Panc1 (cell line): Measurements from ENCODE around the gene TENT5C.

ENCODE experiments used
- POLR2AphosphoS5 ChIP-seq: IDR thresholded peaks from 2 replicates; pipeline ENCODE4 v1.6.1; 2012; ENCODE audit warnings: mild to moderate bottlenecking, low read depth, low read length, moderate library complexity
- TF ChIP-seq, protein P1 (sequence below): fragments of 450-650 bp; IDR thresholded peaks from 2 replicates; pipeline ENCODE4 v1.5.1; 2017; ENCODE audit warnings: mild to moderate bottlenecking
- TF ChIP-seq, protein P2 (sequence below), 2 experiments: IDR thresholded peaks; 2 replicates each; pipeline ENCODE4 v1.6.1; 2011 to 2012; ENCODE audit warnings: low read depth in 2 of 2, control low read depth in 1 of 2, low read length in 1 of 2, mild to moderate bottlenecking in 1 of 2, moderate library complexity in 1 of 2; ENCODE audit not compliant: insufficient read depth in 1 of 2

DNA sequence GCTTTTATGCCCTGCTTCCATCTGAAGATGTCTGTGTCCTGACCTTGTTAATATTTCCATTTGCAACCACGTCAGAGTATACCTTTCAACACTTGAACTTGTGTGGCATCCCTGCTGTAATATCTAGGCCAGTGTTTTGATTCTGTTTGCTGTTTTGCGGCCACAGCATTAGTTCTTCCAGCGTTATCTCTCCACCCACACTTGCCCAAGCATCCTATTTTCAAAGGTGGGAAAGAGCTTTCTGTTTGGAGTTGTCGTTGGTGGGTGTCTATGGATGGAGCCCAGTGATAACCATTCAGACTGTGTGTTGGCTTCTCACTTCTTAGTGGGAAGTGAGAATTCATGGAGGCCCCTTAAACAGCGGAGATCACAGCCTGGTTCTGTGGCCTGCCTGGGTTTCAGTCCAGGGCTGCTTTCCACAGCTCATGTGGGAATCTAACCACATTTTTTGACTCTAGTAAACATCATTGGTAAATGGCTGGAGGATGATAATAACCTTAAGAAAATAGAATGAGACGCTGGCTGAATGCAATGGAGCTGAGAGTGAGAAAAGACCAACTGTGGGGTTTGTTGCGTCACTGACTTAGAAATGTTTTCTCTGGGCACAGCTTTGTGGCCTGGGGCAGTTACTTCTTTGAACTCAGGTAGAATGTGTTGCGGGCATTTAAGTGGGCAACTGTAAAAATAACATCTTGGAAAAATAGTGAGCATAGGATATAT lies 7.6 kb downstream of the TENT5C start:
- no peak for TF ChIP-seq POLR2AphosphoS5
- TF ChIP-seq, protein P1, sequence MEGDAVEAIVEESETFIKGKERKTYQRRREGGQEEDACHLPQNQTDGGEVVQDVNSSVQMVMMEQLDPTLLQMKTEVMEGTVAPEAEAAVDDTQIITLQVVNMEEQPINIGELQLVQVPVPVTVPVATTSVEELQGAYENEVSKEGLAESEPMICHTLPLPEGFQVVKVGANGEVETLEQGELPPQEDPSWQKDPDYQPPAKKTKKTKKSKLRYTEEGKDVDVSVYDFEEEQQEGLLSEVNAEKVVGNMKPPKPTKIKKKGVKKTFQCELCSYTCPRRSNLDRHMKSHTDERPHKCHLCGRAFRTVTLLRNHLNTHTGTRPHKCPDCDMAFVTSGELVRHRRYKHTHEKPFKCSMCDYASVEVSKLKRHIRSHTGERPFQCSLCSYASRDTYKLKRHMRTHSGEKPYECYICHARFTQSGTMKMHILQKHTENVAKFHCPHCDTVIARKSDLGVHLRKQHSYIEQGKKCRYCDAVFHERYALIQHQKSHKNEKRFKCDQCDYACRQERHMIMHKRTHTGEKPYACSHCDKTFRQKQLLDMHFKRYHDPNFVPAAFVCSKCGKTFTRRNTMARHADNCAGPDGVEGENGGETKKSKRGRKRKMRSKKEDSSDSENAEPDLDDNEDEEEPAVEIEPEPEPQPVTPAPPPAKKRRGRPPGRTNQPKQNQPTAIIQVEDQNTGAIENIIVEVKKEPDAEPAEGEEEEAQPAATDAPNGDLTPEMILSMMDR: no peak
- TF ChIP-seq, protein P2, sequence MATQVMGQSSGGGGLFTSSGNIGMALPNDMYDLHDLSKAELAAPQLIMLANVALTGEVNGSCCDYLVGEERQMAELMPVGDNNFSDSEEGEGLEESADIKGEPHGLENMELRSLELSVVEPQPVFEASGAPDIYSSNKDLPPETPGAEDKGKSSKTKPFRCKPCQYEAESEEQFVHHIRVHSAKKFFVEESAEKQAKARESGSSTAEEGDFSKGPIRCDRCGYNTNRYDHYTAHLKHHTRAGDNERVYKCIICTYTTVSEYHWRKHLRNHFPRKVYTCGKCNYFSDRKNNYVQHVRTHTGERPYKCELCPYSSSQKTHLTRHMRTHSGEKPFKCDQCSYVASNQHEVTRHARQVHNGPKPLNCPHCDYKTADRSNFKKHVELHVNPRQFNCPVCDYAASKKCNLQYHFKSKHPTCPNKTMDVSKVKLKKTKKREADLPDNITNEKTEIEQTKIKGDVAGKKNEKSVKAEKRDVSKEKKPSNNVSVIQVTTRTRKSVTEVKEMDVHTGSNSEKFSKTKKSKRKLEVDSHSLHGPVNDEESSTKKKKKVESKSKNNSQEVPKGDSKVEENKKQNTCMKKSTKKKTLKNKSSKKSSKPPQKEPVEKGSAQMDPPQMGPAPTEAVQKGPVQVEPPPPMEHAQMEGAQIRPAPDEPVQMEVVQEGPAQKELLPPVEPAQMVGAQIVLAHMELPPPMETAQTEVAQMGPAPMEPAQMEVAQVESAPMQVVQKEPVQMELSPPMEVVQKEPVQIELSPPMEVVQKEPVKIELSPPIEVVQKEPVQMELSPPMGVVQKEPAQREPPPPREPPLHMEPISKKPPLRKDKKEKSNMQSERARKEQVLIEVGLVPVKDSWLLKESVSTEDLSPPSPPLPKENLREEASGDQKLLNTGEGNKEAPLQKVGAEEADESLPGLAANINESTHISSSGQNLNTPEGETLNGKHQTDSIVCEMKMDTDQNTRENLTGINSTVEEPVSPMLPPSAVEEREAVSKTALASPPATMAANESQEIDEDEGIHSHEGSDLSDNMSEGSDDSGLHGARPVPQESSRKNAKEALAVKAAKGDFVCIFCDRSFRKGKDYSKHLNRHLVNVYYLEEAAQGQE (IDR thresholded peaks at IDR 0.05; ENCODE audit: insufficient read depth in 1 of 2, low read depth in 2 of 2, low read length in 1 of 2): no peak
